Peyer's patch (tissue), 4 donors: Measurements from ENCODE around the gene WDR64.

ENCODE experiments used
- CTCF ChIP-seq, 6 experiments: fragments of 450-650 bp in 4 of 6; fragments of 200-600 bp in 2 of 6; sonication (generic) in 1 of 6; IDR thresholded peaks; one replicate each; pipeline ENCODE4 v1.5.1; 2017 to 2019; ENCODE audit warnings: antibody characterized with exemption in 6 of 6, mild to moderate bottlenecking in 3 of 6, moderate library complexity in 1 of 6
- POLR2A ChIP-seq, 2 donors: fragments of 450-650 bp; IDR thresholded peaks; one replicate each; pipeline ENCODE4 v1.5.1; 2017; ENCODE audit warnings: antibody characterized with exemption in 2 of 2, mild to moderate bottlenecking in 2 of 2, moderate library complexity in 2 of 2

DNA sequence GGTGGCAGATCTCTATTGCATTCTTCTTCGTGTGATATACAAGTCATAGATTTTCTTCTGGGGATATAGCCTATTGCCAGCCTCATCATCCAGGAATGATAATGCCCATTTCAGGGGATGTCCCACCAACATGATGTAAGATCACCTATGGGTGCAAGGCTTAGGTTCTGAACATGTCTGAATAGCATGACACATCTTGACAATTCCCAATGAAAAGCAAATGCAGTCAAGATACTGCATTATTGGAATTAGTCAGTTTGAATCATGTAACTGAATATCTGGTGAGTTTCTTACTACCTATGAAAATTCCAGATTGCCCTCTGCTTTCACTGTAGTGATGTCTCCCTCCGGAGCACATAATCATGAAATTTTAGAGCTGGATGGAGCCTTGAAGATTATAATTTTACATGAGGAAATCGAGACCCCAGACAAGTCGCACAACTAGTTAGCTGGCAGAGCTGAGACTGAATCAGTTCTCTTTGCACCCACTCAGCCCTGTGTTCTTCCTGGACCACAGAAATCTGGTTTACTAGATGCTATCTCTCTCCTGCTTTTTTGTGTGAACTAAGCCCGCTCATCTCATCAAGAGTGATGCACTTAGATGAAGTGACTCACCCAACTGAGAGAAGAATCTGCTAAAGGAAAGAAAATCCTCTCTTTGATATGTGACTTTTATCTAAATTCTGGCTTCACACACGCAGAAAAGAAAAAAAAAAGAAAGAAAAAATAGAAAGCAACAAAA, 65.0 kb downstream of the WDR64 start:
- no peak for TF ChIP-seq POLR2A (IDR thresholded peaks at IDR 0.05)
- TF ChIP-seq CTCF (IDR thresholded peaks at IDR 0.05), result no peak
